Hepatocyte (in vitro differentiated cells): Measurements from ENCODE around the gene PXMP2. TPM values are rescaled to one million over a fixed set of nuclear protein-coding genes. Genes with fewer than 3 reads are reported as not detected.

Experiments
- DNase-seq: peaks from one replicate; pipeline ENCODE4 v3.0.0-alpha.2; 2016; ENCODE audit warnings: low spot score
- H2AFZ ChIP-seq: fragments of 200-600 bp; sonication (generic); 2 replicates; pipeline ENCODE4 v1.6.0; 2016; ENCODE audit warnings: antibody characterized with exemption, mild to moderate bottlenecking
- H3K27ac ChIP-seq: fragments of 200-600 bp; sonication (generic); 2 replicates; pipeline ENCODE4 v1.5.1; 2016; ENCODE audit warnings: mild to moderate bottlenecking
- H3K27me3 ChIP-seq: fragments of 200-600 bp; sonication (generic); 2 replicates; pipeline ENCODE4 v1.6.1; 2016
- H3K36me3 ChIP-seq: fragments of 200-600 bp; sonication (generic); replicated peaks from 2 replicates; pipeline ENCODE4 v1.5.1; 2016; ENCODE audit warnings: low read depth; ENCODE audit not compliant: insufficient read depth
- H3K4me1 ChIP-seq: fragments of 200-600 bp; sonication (generic); 2 replicates; pipeline ENCODE4 v1.5.1; 2016; ENCODE audit warnings: mild to moderate bottlenecking, moderate library complexity; ENCODE audit not compliant: insufficient read depth
- H3K4me2 ChIP-seq: fragments of 200-600 bp; sonication (generic); 2 replicates; pipeline ENCODE4 v1.6.0; 2016
- H3K4me3 ChIP-seq: fragments of 200-600 bp; sonication (generic); 2 replicates; pipeline ENCODE4 v1.5.1; 2016; ENCODE audit warnings: mild to moderate bottlenecking
- H3K79me2 ChIP-seq: fragments of 200-600 bp; sonication (generic); 2 replicates; pipeline ENCODE4 v1.6.0; 2017; ENCODE audit warnings: mild to moderate bottlenecking
- H3K9me2 ChIP-seq: fragments of 200-600 bp; sonication (generic); replicated peaks from 2 replicates; pipeline ENCODE4 v1.6.0; 2017; ENCODE audit warnings: mild to moderate bottlenecking; ENCODE audit not compliant: insufficient read depth
- H3K9me3 ChIP-seq: fragments of 200-600 bp; sonication (generic); 2 replicates; pipeline ENCODE4 v1.5.1; 2016; ENCODE audit warnings: low read depth, mild to moderate bottlenecking
- H4K20me1 ChIP-seq: fragments of 200-600 bp; sonication (generic); 2 replicates; pipeline ENCODE4 v1.6.0; 2016; ENCODE audit warnings: mild to moderate bottlenecking; ENCODE audit not compliant: insufficient read depth, poor library complexity, severe bottlenecking
- CTCF ChIP-seq: fragments of 200-600 bp; sonication (generic); IDR thresholded peaks from 2 replicates; pipeline ENCODE4 v1.5.1; 2016; ENCODE audit warnings: antibody characterized with exemption, mild to moderate bottlenecking; ENCODE audit not compliant: poor library complexity
- EZH2 ChIP-seq: fragments of 200-600 bp; sonication (generic); IDR thresholded peaks from 2 replicates; pipeline ENCODE4 v1.6.1; 2016; ENCODE audit warnings: antibody characterized with exemption, mild to moderate bottlenecking, borderline replicate concordance
- EZH2phosphoT487 ChIP-seq: fragments of 200-600 bp; sonication (generic); IDR thresholded peaks from one replicate; pipeline ENCODE4 v1.6.1; 2018; ENCODE audit warnings: antibody characterized with exemption, mild to moderate bottlenecking, low read depth, moderate library complexity; ENCODE audit not compliant: unreplicated experiment, severe bottlenecking
- WGBS: methylation state at CpG from one replicate; pipeline ENCODE4 v1.1.6; 2016; ENCODE audit warnings: low lambda C conversion rate; ENCODE audit errors: missing lambda C conversion rate; 5-methylcytosine and 5-hydroxymethylcytosine counted together
- polyA plus RNA-seq: library from polyadenylated mRNA; unstranded; fragments of >200 nt; fragmentation: Nextera tagmentation; extraction: Ambion mirVana; gene quantifications from 2 replicates; pipeline ENCODE4 v1.2.1, GENCODE V29; 2016
- total RNA-seq: library from RNA; depleted of rRNA; stranded (reverse); fragments of >200 nt; gene quantifications from 2 replicates; pipeline ENCODE4 v1.2.3, GENCODE V29; 2014

Gene PXMP2
- total and polyA plus RNA-seq, 2 experiments from 2014 or later: 61.8 to 82.7 TPM

GRCh38 chr12:132665794-132666193 is 21.6 kb upstream of the PXMP2 start:
- no peaks in the 10 kb centered on the region for H3K27me3 ChIP-seq
- H3K9me2 ChIP-seq: no peaks in the 10 kb centered on the region
- no peaks in the 10 kb centered on the region for H3K4me1 ChIP-seq
- no peaks in the 10 kb centered on the region for H3K79me2 ChIP-seq
- no peaks in the 10 kb centered on the region for H4K20me1 ChIP-seq
- H3K4me3 ChIP-seq: no peak overlapping the region
- H3K4me2 ChIP-seq: no peak overlapping the region
- TF ChIP-seq CTCF (no peak), EZH2phosphoT487 (no peak), EZH2 (no peak)
- H3K9me3 ChIP-seq: no peaks in the 10 kb centered on the region
- WGBS: 97% methylated on average over 6 of the region's 6 CpGs
- H2AFZ ChIP-seq: no peak overlapping the region
- H3K27ac ChIP-seq: no peak overlapping the region
- no peaks in the 10 kb centered on the region for H3K36me3 ChIP-seq
- DNase-seq: no peak

GRCh38 chr12:132668191-132669088 is 18.9 kb upstream of the PXMP2 start:
- Histone ChIP-seq H3K27me3 (no peaks in the 10 kb centered on the region), H3K4me2 (no peak overlapping the region), H4K20me1 (no peaks in the 10 kb centered on the region), H3K36me3 (no peaks in the 10 kb centered on the region), H3K79me2 (no peaks in the 10 kb centered on the region), H3K4me3 (no peak overlapping the region), H3K4me1 (no peaks in the 10 kb centered on the region), H3K9me3 (no peaks in the 10 kb centered on the region), H3K27ac (no peak overlapping the region), H3K9me2 (no peaks in the 10 kb centered on the region), H2AFZ (no peak overlapping the region)
- TF ChIP-seq EZH2 (no peak), CTCF (no peak), EZH2phosphoT487 (no peak)
- DNase-seq: no peak
- WGBS: 96% methylated on average over 30 of the region's 30 CpGs

- 94% methylated on average over 16 of the region's 17 CpGs for WGBS
Observed at GRCh38 chr12:132669166-132669879, 18.1 kb upstream of the PXMP2 start.

More at GRCh38 chr12:132669166-132669879, 18.1 kb upstream of the PXMP2 start:
- Histone ChIP-seq H3K27me3 (no peaks in the 10 kb centered on the region), H3K27ac (no peak overlapping the region), H3K4me1 (no peaks in the 10 kb centered on the region), H3K9me3 (no peaks in the 10 kb centered on the region), H3K9me2 (no peaks in the 10 kb centered on the region), H3K79me2 (no peaks in the 10 kb centered on the region), H3K4me2 (no peak overlapping the region), H3K36me3 (no peaks in the 10 kb centered on the region), H2AFZ (no peak overlapping the region), H3K4me3 (no peak overlapping the region), H4K20me1 (no peaks in the 10 kb centered on the region)
- no peak for DNase-seq
- TF ChIP-seq EZH2: no peak
- TF ChIP-seq EZH2phosphoT487: no peak
- TF ChIP-seq CTCF: no peak
